Articular chondrocyte of knee joint (primary cell): Measurements from ENCODE around the gene UCN. TPM values are rescaled to one million over a fixed set of nuclear protein-coding genes. Genes with fewer than 3 reads are reported as not detected.

Source experiments
- total RNA-seq: library from RNA; depleted of rRNA; stranded (reverse); fragments of >200 nt; gene quantifications from 2 replicates; pipeline ENCODE4 v1.2.3, GENCODE V29; 2012

Gene UCN
- 0.39 and 1.4 TPM in 2 replicates for total RNA-seq

GRCh38 chr2:27308359-27308881, at the start of gene UCN:
Gene UCN, minus strand, starts transcription at chr2:27308445. Its CDS starts 550 bp downstream, at chr2:27307895.

GRCh38 chr2:27356382-27357181, 48.3 kb upstream of the UCN start, which contains the start of gene GTF3C2:
Gene GTF3C2, minus strand, starts transcription at chr2:27356764. Its CDS starts 13,210 bp downstream, at chr2:27343554.

GRCh38 chr2:27322766-27323595, 14.7 kb upstream of the UCN start, which contains the start of gene MPV17:
Gene MPV17, minus strand, starts transcription at chr2:27323097. Its CDS starts 580 bp downstream, at chr2:27322517.

GRCh38 chr2:27281855-27282559, 26.2 kb downstream of the UCN start, which contains the start of gene TRIM54:
Gene TRIM54, plus strand, starts transcription at chr2:27282429. Its CDS starts 303 bp downstream, at chr2:27282732.

GRCh38 chr2:27275211-27276150, 32.8 kb downstream of the UCN start, which contains the start of gene DNAJC5G:
Gene DNAJC5G, plus strand, starts transcription at chr2:27275433. Its CDS starts 1,296 bp downstream, at chr2:27276729.

GRCh38 chr2:27262379-27263286, 45.6 kb downstream of the UCN start, which contains the start of gene SLC30A3:
Gene SLC30A3, minus strand, starts transcription at chr2:27263047. Its CDS starts 141 bp downstream, at chr2:27262906.

Other genes starting within 250 kb of the UCN start
- 201 and 215 TPM in 2 replicates for gene OST4, start 236.8 kb downstream of the UCN start, total RNA-seq
- gene EMILIN1, start 229.8 kb downstream of the UCN start, total RNA-seq: 113 and 123 TPM in 2 replicates
- gene KHK, start 221.7 kb downstream of the UCN start, total RNA-seq: 0.26 and 0.65 TPM in 2 replicates
- gene CGREF1, start 189.3 kb downstream of the UCN start, total RNA-seq: 6.9 and 15.8 TPM in 2 replicates
- gene ABHD1, start 184.6 kb downstream of the UCN start, total RNA-seq: 0.22 and 0.26 TPM in 2 replicates
- gene PREB, start 173.8 kb downstream of the UCN start, total RNA-seq: 29.9 and 40.6 TPM in 2 replicates
- gene PRR30, start 169.0 kb downstream of the UCN start, total RNA-seq: not detected in 2 replicates
- gene TCF23, start 159.4 kb downstream of the UCN start, total RNA-seq: under 0.01 TPM in 2 replicates
- gene ATRAID, start 96.4 kb downstream of the UCN start, total RNA-seq: 200 and 246 TPM in 2 replicates
- gene SLC5A6, start 96.2 kb downstream of the UCN start, total RNA-seq: 14.6 and 15.4 TPM in 2 replicates
- gene CAD, start 91.1 kb downstream of the UCN start, total RNA-seq: 19.1 and 28.1 TPM in 2 replicates
- under 0.01 TPM in 1 of 2 replicates, not detected in the other for gene SLC30A3, start 45.4 kb downstream of the UCN start, total RNA-seq
- gene DNAJC5G, start 33.0 kb downstream of the UCN start, total RNA-seq: not detected in 2 replicates
- not detected in 2 replicates for gene TRIM54, start 26.0 kb downstream of the UCN start, total RNA-seq
- gene MPV17, start 14.7 kb upstream of the UCN start, total RNA-seq: 95.4 and 108 TPM in 2 replicates
- 25.7 and 31.5 TPM in 2 replicates for gene GTF3C2, start 48.3 kb upstream of the UCN start, total RNA-seq
- 26.1 and 27.3 TPM in 2 replicates for gene EIF2B4, start 61.9 kb upstream of the UCN start, total RNA-seq
- gene SNX17, start 62.2 kb upstream of the UCN start, total RNA-seq: 127 and 145 TPM in 2 replicates
- gene ZNF513, start 72.3 kb upstream of the UCN start, total RNA-seq: 5.4 and 6.5 TPM in 2 replicates
- gene PPM1G, start 101.1 kb upstream of the UCN start, total RNA-seq: 51.8 and 52.4 TPM in 2 replicates
- 135 and 145 TPM in 2 replicates for gene NRBP1, start 120.2 kb upstream of the UCN start, total RNA-seq
- not detected in 2 replicates for gene KRTCAP3, start 133.9 kb upstream of the UCN start, total RNA-seq
- 29.3 and 30.7 TPM in 2 replicates for gene IFT172, start 181.3 kb upstream of the UCN start, total RNA-seq
- gene FNDC4, start 186.8 kb upstream of the UCN start, total RNA-seq: 24.2 and 25.1 TPM in 2 replicates
- gene GCKR, start 188.4 kb upstream of the UCN start, total RNA-seq: 0.43 and 0.78 TPM in 2 replicates